HG03460 (cell line): ENCODE results near the gene BPI.
"Not testable (repeated sequence)": the region's sequence is repeated elsewhere in the genome, so short reads cannot be mapped to it uniquely, and the experiment has no call there.

Experiments
- ATAC-seq: cut with Tn5 transposase; IDR thresholded peaks from one replicate; pipeline ENCODE4 v1.9.1; 2021; ENCODE audit not compliant: unreplicated experiment

Gene BPI

GRCh38 chr20:38302786-38303185 is 1.2 kb upstream of the BPI start:
- ATAC-seq = no peak

DNA sequence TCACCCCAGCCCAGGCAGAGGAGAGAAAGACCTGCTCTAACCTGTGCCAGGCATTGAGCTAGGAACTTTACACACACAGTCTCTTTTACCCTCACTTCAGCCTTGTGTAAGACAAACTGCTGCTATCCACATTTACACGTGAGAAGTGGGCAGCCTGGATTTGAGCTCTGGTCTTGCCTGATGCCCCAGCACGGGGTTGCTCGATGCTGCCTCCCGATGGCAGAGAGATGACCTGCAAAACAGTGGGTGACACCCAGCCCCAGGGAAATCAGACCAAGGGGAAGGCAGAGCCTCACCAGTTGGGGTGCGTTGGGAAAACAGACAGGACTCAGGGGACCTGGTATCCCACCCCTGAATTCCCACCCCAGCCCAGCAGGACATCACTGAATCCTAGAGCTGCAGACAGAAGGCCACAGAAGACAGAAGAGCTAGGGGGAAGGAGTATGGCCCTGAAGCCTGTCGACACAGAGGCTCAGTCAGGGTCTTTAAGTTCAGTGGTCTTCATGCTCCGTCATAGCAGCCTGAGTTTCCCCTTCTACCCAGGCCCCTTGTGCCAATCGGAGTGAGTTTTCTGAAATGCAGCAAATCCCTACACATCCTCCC is 990 bp downstream of the BPI start:
- no peak for ATAC-seq

DNA sequence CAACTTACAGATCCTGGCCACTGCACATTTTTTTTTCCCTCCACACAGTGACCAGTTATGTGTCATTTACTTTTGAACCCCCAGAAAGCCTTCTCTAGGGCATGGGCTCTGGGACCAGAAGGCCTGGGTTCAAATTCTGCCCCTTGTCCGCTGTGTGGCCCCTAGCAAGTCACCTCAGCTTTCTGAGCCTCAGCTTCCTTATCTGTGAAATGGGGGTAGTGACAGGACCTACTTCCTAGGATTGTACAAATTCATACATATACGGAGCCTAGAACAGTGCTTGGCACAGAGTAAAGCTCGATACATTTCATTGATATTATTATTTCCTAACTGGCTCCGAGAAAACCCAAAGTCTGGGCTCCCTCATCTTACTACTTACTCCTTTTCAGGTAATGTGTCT is 1.6 kb downstream of the BPI start:
- no peak for ATAC-seq

DNA sequence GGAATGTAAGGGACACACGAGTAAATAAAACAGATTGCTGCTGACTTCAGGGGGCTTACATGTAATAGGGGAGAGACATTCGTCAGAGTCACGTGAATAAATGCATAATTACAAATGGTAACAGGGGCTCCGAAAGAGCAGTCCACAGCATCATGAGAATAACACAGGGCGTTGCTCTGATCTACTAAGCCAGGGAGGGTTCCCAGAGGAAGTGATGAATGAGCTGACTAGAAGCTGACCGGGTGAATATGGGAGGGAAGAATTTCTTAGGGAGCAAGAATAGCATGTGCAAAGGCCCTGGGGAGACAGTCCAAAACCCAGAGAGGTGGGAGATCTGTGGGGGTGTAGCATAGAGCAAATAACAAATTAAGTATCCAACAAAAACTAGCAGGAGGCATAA is 2.4 kb downstream of the BPI start:
- no peak for ATAC-seq

DNA sequence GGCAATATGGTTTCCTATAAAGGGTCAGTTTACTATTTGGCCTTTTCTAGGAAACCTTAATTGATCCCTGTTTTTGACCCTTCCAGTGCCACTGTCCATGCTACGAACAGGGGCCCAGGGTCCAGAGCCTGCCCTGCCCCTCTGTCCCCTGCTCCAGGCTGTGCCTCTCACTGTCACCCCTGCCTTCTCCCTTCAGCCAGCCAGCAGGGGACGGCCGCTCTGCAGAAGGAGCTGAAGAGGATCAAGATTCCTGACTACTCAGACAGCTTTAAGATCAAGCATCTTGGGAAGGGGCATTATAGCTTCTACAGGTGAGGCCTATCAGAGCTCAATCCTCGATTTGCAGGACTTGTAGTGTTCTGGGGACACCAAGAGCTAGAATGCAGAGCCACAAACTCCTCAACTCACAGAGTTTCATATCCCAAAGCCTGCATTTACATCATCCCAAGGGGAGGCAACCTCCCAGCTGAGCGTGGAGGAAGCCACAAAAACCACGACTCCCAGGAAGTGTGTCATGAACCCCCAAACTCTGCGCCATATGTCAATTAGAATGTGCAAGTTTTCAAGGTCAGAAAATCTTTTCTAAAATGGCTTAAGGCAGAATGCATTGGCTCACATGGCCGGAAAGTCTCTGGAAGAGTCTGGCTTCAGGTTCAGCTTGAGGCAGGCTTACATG is 3.6 kb downstream of the BPI start:
- ATAC-seq = no peak

DNA sequence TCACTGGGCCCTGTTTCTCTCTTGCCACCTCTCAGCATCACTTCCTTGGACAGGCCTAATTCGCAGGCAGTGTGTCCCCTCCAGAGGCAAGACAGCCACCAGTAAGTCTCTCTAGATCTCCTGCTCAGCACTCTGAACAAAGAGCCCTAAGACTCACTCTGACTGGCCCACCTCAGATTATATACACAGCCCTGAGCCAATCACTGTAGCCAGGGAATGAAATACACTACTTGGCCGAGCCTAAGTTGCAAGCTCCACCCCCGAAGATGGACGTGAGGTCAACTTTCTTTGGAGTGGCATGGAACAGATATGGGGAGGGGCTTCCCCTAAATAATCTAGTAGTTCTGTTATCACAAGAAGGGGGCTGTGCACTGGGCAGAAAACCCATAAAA is 4.1 kb downstream of the BPI start:
- ATAC-seq = no peak

GRCh38 chr20:38308447-38308846 is 4.5 kb downstream of the BPI start:
- ATAC-seq = no peak

DNA sequence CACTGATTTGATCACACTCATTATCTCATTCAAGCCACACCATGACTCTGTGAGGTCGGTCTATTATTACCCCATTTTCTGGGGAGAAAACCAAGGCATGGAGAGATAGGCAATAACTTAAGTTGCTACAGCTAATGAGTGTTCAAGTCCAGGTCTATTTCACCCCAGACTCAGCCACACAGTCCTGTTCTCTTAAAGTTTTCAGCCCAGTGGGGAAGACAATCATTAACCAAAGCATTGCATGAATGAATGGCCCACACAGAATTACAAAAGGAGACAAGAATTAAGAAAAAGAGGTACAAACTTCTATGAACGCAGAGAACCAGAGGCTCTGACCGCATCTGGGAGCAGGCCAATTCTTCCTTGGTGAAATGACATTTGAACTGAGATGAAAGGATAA is 7.1 kb downstream of the BPI start:
- ATAC-seq = no peak

GRCh38 chr20:38311491-38311890 is 7.5 kb downstream of the BPI start:
- ATAC-seq = no peak

DNA sequence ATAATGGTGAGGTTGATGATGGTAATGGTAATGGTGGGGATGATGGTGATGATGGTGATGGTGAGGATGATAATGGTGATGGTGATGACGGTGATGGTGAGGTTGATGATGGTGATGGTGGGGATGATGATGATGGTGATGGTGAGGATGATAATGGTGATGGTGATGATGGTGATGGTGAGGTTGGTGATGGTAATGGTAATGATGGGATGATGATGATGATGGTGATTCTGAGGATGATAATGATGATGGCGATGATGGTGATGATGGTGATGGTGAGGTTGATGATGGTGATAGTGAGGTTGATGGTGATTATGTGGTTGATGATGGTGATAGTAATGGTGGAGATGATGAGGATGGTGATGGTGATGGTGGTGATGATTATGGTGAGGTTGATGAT is 9.7 kb downstream of the BPI start:
- no peak for ATAC-seq

GRCh38 chr20:38314350-38314749 is 10.4 kb downstream of the BPI start:
- not testable (repeated sequence) for ATAC-seq

DNA sequence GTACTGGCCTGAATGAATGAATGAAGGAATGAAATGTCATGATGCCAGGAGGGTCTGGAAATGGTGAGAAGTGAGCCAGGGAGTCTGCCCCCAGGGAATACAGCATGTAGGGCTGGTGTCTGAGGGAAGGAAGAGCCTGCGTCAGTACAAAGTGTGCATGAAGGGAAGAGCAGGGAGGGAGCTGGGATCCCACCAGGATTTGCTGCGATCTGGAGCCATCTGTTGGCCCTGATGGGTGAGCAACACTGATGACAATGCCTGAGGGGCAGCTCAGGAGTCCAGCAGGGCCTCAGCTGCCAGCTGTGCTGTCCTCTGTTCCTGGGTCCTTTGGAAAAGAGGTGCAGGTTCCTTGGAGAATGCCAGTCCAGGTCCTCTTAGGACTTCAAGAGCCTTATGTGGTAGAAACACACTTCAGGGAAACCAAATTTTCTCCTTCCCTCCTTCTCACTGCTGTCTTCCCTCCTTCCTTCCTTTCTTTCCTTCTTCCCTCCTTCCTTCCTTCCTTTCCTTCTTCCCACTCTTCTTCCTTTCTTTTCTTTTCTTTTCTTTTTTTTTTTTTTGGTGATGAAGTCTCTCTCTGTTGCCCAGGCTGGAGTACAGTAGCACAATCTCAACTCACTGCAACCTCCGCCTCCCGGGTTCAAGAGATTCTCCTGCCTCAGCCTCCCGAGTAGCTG is 11.5 kb downstream of the BPI start:
- ATAC-seq = no peak

DNA sequence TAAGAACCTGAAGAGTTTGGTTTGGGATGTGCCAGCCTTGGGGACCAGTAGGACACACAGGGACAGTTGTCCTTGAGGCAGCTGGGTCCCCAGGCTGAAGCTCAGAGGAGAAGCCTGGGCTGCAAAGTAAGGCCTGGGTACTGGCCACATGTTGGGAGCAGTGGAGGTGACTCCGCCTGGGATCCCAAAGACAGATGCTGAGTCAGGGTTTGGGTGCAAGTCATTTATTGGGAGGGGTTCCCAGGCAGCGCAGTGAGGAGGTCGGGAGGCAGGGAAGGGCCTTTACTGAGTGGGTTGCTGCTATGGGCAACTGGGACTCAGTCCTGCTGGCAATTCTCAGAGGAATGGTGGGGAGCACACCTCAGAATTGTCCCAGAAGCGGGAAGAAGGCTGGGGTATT is 12.4 kb downstream of the BPI start:
- ATAC-seq = no peak

GRCh38 chr20:38317422-38317821 is 13.5 kb downstream of the BPI start:
- no peak for ATAC-seq

DNA sequence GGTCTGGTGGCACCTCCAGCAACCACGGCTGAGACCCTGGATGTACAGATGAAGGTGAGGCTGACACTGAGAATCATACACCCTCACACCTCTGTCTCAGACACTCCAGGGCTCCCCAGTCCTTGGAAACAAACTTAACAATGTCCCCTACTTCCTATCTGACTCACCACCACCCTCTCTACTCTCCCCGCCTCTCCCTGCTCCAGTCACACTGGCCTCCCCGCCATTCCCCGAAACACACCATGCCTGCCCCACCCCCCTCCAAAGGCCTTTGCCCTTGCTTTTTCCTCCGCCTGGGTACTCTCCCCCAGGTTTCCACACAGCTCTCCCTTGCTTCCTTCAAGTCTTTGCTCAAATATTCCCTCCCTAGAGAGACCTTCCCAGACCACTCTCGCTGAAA is 16.3 kb downstream of the BPI start:
- ATAC-seq = no peak

DNA sequence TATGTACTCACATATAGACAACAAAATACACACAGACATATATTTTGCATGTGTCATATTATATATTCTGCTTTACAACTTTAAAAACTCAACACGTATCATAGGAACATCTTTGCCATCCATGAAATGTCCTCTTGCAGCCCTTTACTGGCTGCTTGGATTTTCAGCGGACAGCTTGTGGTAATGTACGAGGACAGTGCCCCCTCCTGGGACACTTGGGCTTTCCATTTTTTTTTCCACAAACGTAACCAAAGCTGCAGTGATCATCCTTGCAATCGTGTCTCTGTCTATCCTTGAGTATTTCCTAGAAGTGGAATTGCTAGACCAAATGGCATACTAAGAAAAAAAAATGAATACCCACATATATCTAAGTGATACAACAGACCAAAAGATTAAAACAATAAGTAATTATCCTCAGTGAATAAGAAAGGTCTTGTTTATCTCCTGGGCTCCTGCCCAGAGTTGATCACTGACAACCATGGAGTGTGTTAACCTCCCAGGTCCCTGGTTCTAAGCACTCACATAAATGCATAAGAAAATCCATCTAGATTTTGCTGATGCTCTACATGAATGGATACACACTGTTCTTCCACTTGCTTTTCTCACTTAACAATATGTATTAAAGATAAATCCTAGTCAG is 18.1 kb downstream of the BPI start:
- no peak for ATAC-seq

DNA sequence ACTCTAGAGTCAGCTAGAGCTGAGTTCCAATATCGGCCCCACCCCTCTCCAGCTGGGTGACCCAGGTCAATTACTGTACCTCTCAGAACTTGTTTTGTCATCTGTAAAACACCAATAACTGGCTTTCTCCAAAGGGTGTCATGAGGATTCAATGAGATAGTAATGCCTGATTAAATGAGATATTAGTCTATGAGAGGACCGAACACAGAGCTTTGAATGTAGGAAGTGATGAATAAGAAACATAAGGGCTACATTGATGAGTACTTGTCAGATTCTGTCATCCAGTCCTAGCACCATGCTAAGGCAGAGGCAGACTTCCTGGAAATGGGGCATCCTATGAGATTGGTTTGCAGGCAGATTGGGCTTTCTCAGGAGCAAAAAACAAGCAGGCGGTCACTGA is 20.2 kb downstream of the BPI start:
- no peak for ATAC-seq

DNA sequence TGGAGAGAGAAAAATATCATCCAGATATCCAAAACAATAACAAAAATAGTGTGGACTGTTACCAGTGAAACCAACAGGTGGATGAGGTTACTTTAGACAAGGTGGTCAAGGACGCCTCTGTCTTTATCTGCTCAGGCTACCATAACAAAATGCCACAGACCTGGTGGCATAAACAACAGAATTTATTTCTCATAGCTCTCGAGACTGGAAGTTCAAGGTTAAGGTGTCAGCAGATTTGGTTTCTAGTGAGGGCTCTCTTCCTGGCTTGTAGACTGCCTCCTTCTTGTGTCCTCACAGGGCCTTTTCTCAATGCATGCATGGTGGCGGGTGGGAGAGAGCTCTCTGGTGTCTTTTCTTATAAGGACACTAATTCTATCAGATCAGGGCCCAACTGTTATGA is 21.2 kb downstream of the BPI start:
- no peak for ATAC-seq

- ATAC-seq = no peak
Measured at GRCh38 chr20:38325905-38326304, 21.9 kb downstream of the BPI start.

GRCh38 chr20:38326309-38326708 is 22.4 kb downstream of the BPI start:
- ATAC-seq = no peak

- no peak for ATAC-seq
Measured at GRCh38 chr20:38330638-38331037, 26.7 kb downstream of the BPI start.

DNA sequence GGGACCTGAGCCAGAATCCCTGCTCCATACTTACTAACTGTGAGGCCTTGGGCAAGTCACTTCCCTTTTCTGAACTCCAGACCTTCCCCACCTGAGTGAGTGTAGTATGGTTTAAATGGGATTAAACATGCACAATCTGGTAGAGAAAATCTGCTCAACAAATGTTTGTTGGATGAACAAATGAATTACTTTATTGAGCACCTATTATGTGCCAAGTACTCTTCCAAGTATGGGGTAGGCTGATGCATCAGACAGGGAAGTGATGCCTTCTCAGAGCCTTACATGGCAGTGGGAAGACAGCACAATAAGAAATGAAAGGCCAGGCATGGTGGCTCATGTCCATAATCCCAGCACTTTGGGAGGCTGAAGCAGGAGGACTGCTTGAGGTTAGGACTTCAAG is 27.3 kb downstream of the BPI start:
- ATAC-seq = no peak
